Uterus (tissue), 4 donors: ENCODE data around the gene DDIT4. TPM values are rescaled to one million over a fixed set of nuclear protein-coding genes. Genes with fewer than 3 reads are reported as not detected.
"Not testable (repeated sequence)": the region's sequence is repeated elsewhere in the genome, so short reads cannot be mapped to it uniquely, and the experiment has no call there.

Experiments
- DNase-seq, 2 donors: peaks; one replicate each; pipeline ENCODE4 v3.0.0-alpha.2; 2019 to 2020
- H3K27ac ChIP-seq, 2 donors: fragments of 200-600 bp; sonication (generic); 1 replicate in 1 of 2; 2 replicates in 1 of 2; pipeline ENCODE4 v1.5.1; 2016 to 2018
- H3K27me3 ChIP-seq, 2 donors: fragments of 200-600 bp; sonication (generic); one replicate each; pipeline ENCODE4 v1.5.1; 2018 to 2019; ENCODE audit warnings: control low read depth in 1 of 2
- H3K36me3 ChIP-seq, 2 donors: fragments of 200-600 bp; sonication (generic); one replicate each; pipeline ENCODE4 v1.5.1; 2019; ENCODE audit warnings: control low read depth in 1 of 2
- H3K4me1 ChIP-seq, 2 donors: fragments of 200-600 bp; sonication (generic); one replicate each; pipeline ENCODE4 v1.5.1; 2018 to 2019; ENCODE audit warnings: control low read depth in 1 of 2
- H3K4me3 ChIP-seq, 2 donors: fragments of 200-600 bp; sonication (generic); 1 replicate in 1 of 2; 2 replicates in 1 of 2; pipeline ENCODE4 v1.5.1; 2018 to 2019; ENCODE audit warnings: mild to moderate bottlenecking in 1 of 2
- H3K9me3 ChIP-seq, 2 donors: fragments of 200-600 bp; sonication (generic); one replicate each; pipeline ENCODE4 v1.5.1; 2019; ENCODE audit warnings: control low read depth in 1 of 2
- CTCF ChIP-seq, 4 experiments: fragments of 200-600 bp in 2 of 4; fragments of 450-650 bp in 2 of 4; sonication (generic) in 2 of 4; IDR thresholded peaks; one replicate each; pipeline ENCODE4 v1.5.1; 2016 to 2019; ENCODE audit warnings: antibody characterized with exemption in 4 of 4, mild to moderate bottlenecking in 2 of 4, moderate library complexity in 1 of 4
- POLR2A ChIP-seq, 2 donors: fragments of 450-650 bp; IDR thresholded peaks; one replicate each; pipeline ENCODE4 v1.6.1; 2016; ENCODE audit warnings: antibody characterized with exemption in 2 of 2, mild to moderate bottlenecking in 1 of 2, moderate library complexity in 1 of 2
- intact Hi-C: fragments of 100-400 bp; cut with DNase I; formaldehyde crosslinking; loops from one replicate; pipeline ENCODE4 v1.15.1; 2023; ENCODE audit warnings: low total_unique reads
- total RNA-seq, 4 donors: library from RNA; depleted of rRNA in 3 of 4; stranded (reverse); fragments of >200 nt in 3 of 4; gene quantifications; one replicate each; pipeline versions ENCODE4 v1.1.0 to v1.2.4, GENCODE V29; 2014 to 2023
- donor health status: DM: yes; HTN: yes; CAD: no.

Gene DDIT4
- total RNA-seq, 4 donors from 2014 or later: 118 to 210 (median 145) TPM

GRCh38 chr10:72264536-72264935 lies 9.2 kb upstream of the DDIT4 start:
- Histone ChIP-seq H3K4me1 (peaks cover 10% of the 10 kb centered on the region in 2 donors), H3K36me3 (no peaks in the 10 kb centered on the region), H3K27ac (no peak overlapping the region), H3K27me3 (no peaks in the 10 kb centered on the region), H3K9me3 (no peaks in the 10 kb centered on the region), H3K4me3 (no peak overlapping the region)
- intact Hi-C loops: no loop called here
- no peak for TF ChIP-seq CTCF (IDR thresholded peaks at IDR 0.05)
- TF ChIP-seq POLR2A (IDR thresholded peaks at IDR 0.05): no peak
- no peak for DNase-seq

GRCh38 chr10:72265508-72265907 lies 8.2 kb upstream of the DDIT4 start:
- H3K9me3 ChIP-seq: no peaks in the 10 kb centered on the region
- peaks cover under 1% of the 10 kb centered on the region in 2 donors for H3K4me1 ChIP-seq
- H3K36me3 ChIP-seq: no peaks in the 10 kb centered on the region
- intact Hi-C loops: no loop called here
- TF ChIP-seq POLR2A (IDR thresholded peaks at IDR 0.05) (no peak), CTCF (IDR thresholded peaks at IDR 0.05) (no peak)
- H3K4me3 ChIP-seq: no peak overlapping the region
- no peaks in the 10 kb centered on the region for H3K27me3 ChIP-seq
- no peak for DNase-seq
- H3K27ac ChIP-seq: no peak overlapping the region

GRCh38 chr10:72265990-72266865 lies 7.5 kb upstream of the DDIT4 start:
- intact Hi-C loops: no loop called here
- TF ChIP-seq POLR2A (IDR thresholded peaks at IDR 0.05): no peak
- TF ChIP-seq CTCF (IDR thresholded peaks at IDR 0.05): no peak
- Histone ChIP-seq H3K27me3 (no peaks in the 10 kb centered on the region), H3K4me3 (no peak overlapping the region), H3K27ac (no peak overlapping the region), H3K9me3 (no peaks in the 10 kb centered on the region), H3K36me3 (no peaks in the 10 kb centered on the region), H3K4me1 (no peaks in the 10 kb centered on the region)
- DNase-seq: no peak

- H3K36me3 ChIP-seq: no peaks in the 10 kb centered on the region
- DNase-seq: no peak
- intact Hi-C loops: no loop called here
- no peak overlapping the region for H3K27ac ChIP-seq
- peaks cover under 1 to 3% of the 10 kb centered on the region in 2 donors for H3K4me1 ChIP-seq
- TF ChIP-seq POLR2A (IDR thresholded peaks at IDR 0.05) (no peak), CTCF (IDR thresholded peaks at IDR 0.05) (no peak)
- no peaks in the 10 kb centered on the region for H3K9me3 ChIP-seq
- H3K4me3 ChIP-seq: no peak overlapping the region
- H3K27me3 ChIP-seq: no peaks in the 10 kb centered on the region
These were observed 6.3 kb upstream of the DDIT4 start for GRCh38 chr10:72267381-72267780.

GRCh38 chr10:72267819-72268399 lies 5.8 kb upstream of the DDIT4 start:
- Histone ChIP-seq H3K4me1 (peaks cover 5% of the 10 kb centered on the region in 2 donors), H3K9me3 (no peaks in the 10 kb centered on the region), H3K27ac (no peak overlapping the region), H3K27me3 (no peaks in the 10 kb centered on the region), H3K36me3 (no peaks in the 10 kb centered on the region), H3K4me3 (no peak overlapping the region)
- no peak for DNase-seq
- no peak for TF ChIP-seq CTCF (IDR thresholded peaks at IDR 0.05)
- TF ChIP-seq POLR2A (IDR thresholded peaks at IDR 0.05): no peak
- intact Hi-C loops: no loop called here

GRCh38 chr10:72268475-72269200 lies 5.1 kb upstream of the DDIT4 start:
- H3K4me1 ChIP-seq, H3K36me3 ChIP-seq, DNase-seq, H3K27ac ChIP-seq, H3K4me3 ChIP-seq, intact Hi-C loops, H3K27me3 ChIP-seq, H3K9me3 ChIP-seq: not testable (repeated sequence)
